GM21737 (cell line): ENCODE measurements around the gene TPPP2.

Experiments used
- ATAC-seq: cut with Tn5 transposase; IDR thresholded peaks from one replicate; pipeline ENCODE4 v1.9.1; 2021; ENCODE audit warnings: mild to moderate bottlenecking, moderate library complexity; ENCODE audit not compliant: unreplicated experiment

The TPPP2 gene

GRCh38 chr14:21056520-21057163, 26.6 kb downstream of the TPPP2 start:
- ATAC-seq = no peak

GRCh38 chr14:21057803-21058675, 28.0 kb downstream of the TPPP2 start, which contains the start of gene RNASE8:
Gene RNASE8 (plus strand): TSS chr14:21057822. CDS start chr14:21057893, 71 bp downstream.
- ATAC-seq = no peak

- no peak for ATAC-seq
Measured at GRCh38 chr14:21058903-21059302, 28.9 kb downstream of the TPPP2 start.

GRCh38 chr14:21059842-21060613, 30.0 kb downstream of the TPPP2 start:
- ATAC-seq = no peak

- no peak for ATAC-seq
Measured at GRCh38 chr14:21060614-21061346, 30.8 kb downstream of the TPPP2 start.

GRCh38 chr14:21061347-21061668, 31.3 kb downstream of the TPPP2 start:
- no peak for ATAC-seq

- ATAC-seq = no peak
Measured at GRCh38 chr14:21063479-21063878, 33.5 kb downstream of the TPPP2 start.

GRCh38 chr14:21066882-21067502, 37.0 kb downstream of the TPPP2 start:
- no peak for ATAC-seq

- ATAC-seq = no peak
Measured at GRCh38 chr14:21068521-21069387, 38.7 kb downstream of the TPPP2 start.

- ATAC-seq = no peak
Measured at GRCh38 chr14:21069388-21070082, 39.5 kb downstream of the TPPP2 start.

GRCh38 chr14:21070083-21070609, 40.1 kb downstream of the TPPP2 start, which contains the start of gene ARHGEF40:
Gene ARHGEF40 (plus strand): TSS chr14:21070304. CDS start chr14:21070397, 93 bp downstream.
- ATAC-seq = no peak

GRCh38 chr14:21070610-21071224, 40.7 kb downstream of the TPPP2 start:
- no peak for ATAC-seq

- ATAC-seq = peak; percentile 65
Measured at GRCh38 chr14:21071225-21072030, 41.4 kb downstream of the TPPP2 start.

- no peak for ATAC-seq
Measured at GRCh38 chr14:21072031-21072473, 42.0 kb downstream of the TPPP2 start.

GRCh38 chr14:21072781-21073339, 42.8 kb downstream of the TPPP2 start:
- no peak for ATAC-seq

GRCh38 chr14:21073921-21074320, 43.9 kb downstream of the TPPP2 start:
- no peak for ATAC-seq
